ENCODE data around the gene GRAP2. TPM values are rescaled to one million over a fixed set of nuclear protein-coding genes. Genes with fewer than 3 reads are reported as not detected.
"Not testable (repeated sequence)": the region's sequence is repeated elsewhere in the genome, so short reads cannot be mapped to it uniquely, and the experiment has no call there.

Gene GRAP2
- total and polyA plus RNA-seq, 2 of the 13 experiments (the other 11 are each of a cell fraction or from before 2014, with no cell fraction given), result 0.15 TPM; not detected in 1

DNA sequence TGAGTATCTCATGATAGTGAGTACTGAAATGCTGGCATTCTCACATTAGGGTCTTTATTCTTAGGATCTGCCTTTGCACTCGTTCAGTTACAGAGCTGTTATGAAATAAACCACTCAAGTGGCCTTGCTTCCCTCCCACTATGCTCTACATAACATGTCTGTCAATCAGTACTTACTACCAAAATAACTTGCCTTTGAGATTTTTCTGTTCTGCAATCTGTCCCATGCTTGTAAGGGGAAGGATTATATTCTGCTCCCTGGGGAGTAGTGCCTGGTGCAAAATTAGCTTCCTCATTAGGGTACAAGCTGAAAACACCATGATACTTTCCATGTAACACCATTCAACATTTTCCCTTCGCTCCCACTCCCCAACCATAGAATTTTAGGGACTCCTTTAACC is 1.9 kb upstream of the GRAP2 start:
- in situ Hi-C loops (cut with HindIII; ENCODE audit: extremely low pct_ligation_motif_present, low pct_unique_long_range_greater_than_20kb), result no loop called here
- Histone ChIP-seq H3K27me3 (ENCODE audit: control insufficient read depth in 1 of 2, insufficient read depth in 2 of 2, low read length in 2 of 2) (peaks cover 3 to 15% of the 10 kb centered on the region in 2 experiments; a peak in 2 of 5 replicates), H3K4me3 (replicated peaks in 1 of 3; ENCODE audit: insufficient read depth in 1 of 3, low read depth in 2 of 3, low read length in 3 of 3) (no peak overlapping the region), H3K36me3 (replicated peaks in 1 of 2; ENCODE audit: control insufficient read depth in 1 of 2, insufficient read depth in 2 of 2, low read length in 2 of 2) (no peaks in the 10 kb centered on the region), H3K79me2 (ENCODE audit: insufficient read depth, low read length) (no peaks in the 10 kb centered on the region), H3K27ac (ENCODE audit: extremely low read length, insufficient read depth, low read length) (no peak overlapping the region), H4K20me1 (ENCODE audit: insufficient read depth, low read length) (no peaks in the 10 kb centered on the region), H2AFZ (ENCODE audit: low read length) (no peak overlapping the region), H3K4me1 (ENCODE audit: insufficient read depth, low read length) (no peaks in the 10 kb centered on the region), H3K9me3 (ENCODE audit: low read length) (no peaks in the 10 kb centered on the region), H3K4me2 (ENCODE audit: low read depth, low read length) (no peak overlapping the region), H3K9ac (ENCODE audit: insufficient read depth, low read depth, low read length) (no peak overlapping the region)
- intact Hi-C loops (cut with micrococcal nuclease; ENCODE audit: unreplicated experiment), result no loop called here
- WGBS (ENCODE audit: low lambda C conversion rate), result 10% methylated on average over 2 of the region's 2 CpGs
- ChIA-PET CTCF (ENCODE audit: low intra/inter-chr PET ratio, low total read pairs) (no interaction called here), POLR2A (no interaction called here)
- BruUV-seq (replicated peaks), result no TSS peak
- DNase-seq (ENCODE audit: low spot score), result no peak
- TF ChIP-seq CHD4 (IDR thresholded peaks at IDR 0.05; ENCODE audit: borderline replicate concordance, low read length) (no peak), GZF1 (CRISPR knock-in tag; IDR thresholded peaks at IDR 0.05) (no peak), REL (CRISPR knock-in tag; conservative IDR thresholded peaks at IDR 0.05) (no peak), DNMT3B (CRISPR knock-in tag; conservative IDR thresholded peaks at IDR 0.05) (no peak), KLF12 (CRISPR knock-in tag; IDR thresholded peaks at IDR 0.05; ENCODE audit: borderline replicate concordance) (no peak), MED8 (CRISPR knock-in tag; IDR thresholded peaks at IDR 0.05; ENCODE audit: insufficient replicate concordance) (no peak), CBX1 (IDR thresholded peaks at IDR 0.05; ENCODE audit: low read depth) (no peak)
- no peak for FAIRE-seq
- no peak for ATAC-seq

- Histone ChIP-seq H3K79me2 (ENCODE audit: insufficient read depth, low read length) (no peaks in the 10 kb centered on the region), H3K36me3 (replicated peaks in 1 of 2; ENCODE audit: control insufficient read depth in 1 of 2, insufficient read depth in 2 of 2, low read length in 2 of 2) (no peaks in the 10 kb centered on the region), H3K9ac (ENCODE audit: insufficient read depth, low read depth, low read length) (no peak overlapping the region), H3K27me3 (ENCODE audit: control insufficient read depth in 1 of 2, insufficient read depth in 2 of 2, low read length in 2 of 2) (peaks cover 3 to 18% of the 10 kb centered on the region in 2 experiments; a peak in 3 of 5 replicates), H4K20me1 (ENCODE audit: insufficient read depth, low read length) (no peaks in the 10 kb centered on the region), H3K27ac (ENCODE audit: extremely low read length, insufficient read depth, low read length) (no peak overlapping the region), H3K4me3 (replicated peaks in 1 of 3; ENCODE audit: insufficient read depth in 1 of 3, low read depth in 2 of 3, low read length in 3 of 3) (no peak overlapping the region), H3K9me3 (ENCODE audit: low read length) (no peaks in the 10 kb centered on the region), H2AFZ (ENCODE audit: low read length) (no peak overlapping the region), H3K4me1 (ENCODE audit: insufficient read depth, low read length) (no peaks in the 10 kb centered on the region), H3K4me2 (ENCODE audit: low read depth, low read length) (no peak overlapping the region)
- in situ Hi-C loops (cut with HindIII; ENCODE audit: extremely low pct_ligation_motif_present, low pct_unique_long_range_greater_than_20kb) (no loop called here), intact Hi-C loops (cut with micrococcal nuclease; ENCODE audit: unreplicated experiment) (no loop called here)
- FAIRE-seq, result no peak
- no peak for ATAC-seq
- BruUV-seq (replicated peaks), result no TSS peak
- CTCF ChIA-PET (ENCODE audit: low intra/inter-chr PET ratio, low total read pairs), result no interaction called here
- POLR2A ChIA-PET, result no interaction called here
- TF ChIP-seq JUND (CRISPR knock-in tag; IDR thresholded peaks at IDR 0.05) (no peak), GFI1 (CRISPR knock-in tag; IDR thresholded peaks at IDR 0.05; ENCODE audit: borderline replicate concordance) (no peak), ZHX1 (CRISPR knock-in tag; IDR thresholded peaks at IDR 0.05; ENCODE audit: low read depth) (no peak), SP1 (IDR thresholded peaks at IDR 0.05) (no peak), SP1 (CRISPR knock-in tag; IDR thresholded peaks at IDR 0.05) (no peak)
- 21% methylated on average over 8 of the region's 8 CpGs for WGBS (ENCODE audit: low lambda C conversion rate)
- DNase-seq (ENCODE audit: low spot score), result no peak
Measured at GRCh38 chr22:39901565-39902146, 772 bp downstream of the GRAP2 start.

GRCh38 chr22:39904024-39904423 is 3.1 kb downstream of the GRAP2 start:
- ATAC-seq; BruUV-seq (replicated peaks); H3K79me2 ChIP-seq (ENCODE audit: insufficient read depth, low read length); POLR2A ChIA-PET; in situ Hi-C loops (cut with HindIII; ENCODE audit: extremely low pct_ligation_motif_present, low pct_unique_long_range_greater_than_20kb); H4K20me1 ChIP-seq (ENCODE audit: insufficient read depth, low read length); H3K4me2 ChIP-seq (ENCODE audit: low read depth, low read length); H3K27ac ChIP-seq (ENCODE audit: extremely low read length, insufficient read depth, low read length); H3K4me3 ChIP-seq (replicated peaks in 1 of 3; ENCODE audit: insufficient read depth in 1 of 3, low read depth in 2 of 3, low read length in 3 of 3); FAIRE-seq; H2AFZ ChIP-seq (ENCODE audit: low read length); H3K4me1 ChIP-seq (ENCODE audit: insufficient read depth, low read length); DNase-seq (ENCODE audit: low spot score); H3K9me3 ChIP-seq (ENCODE audit: low read length); intact Hi-C loops (cut with micrococcal nuclease; ENCODE audit: unreplicated experiment); H3K36me3 ChIP-seq (replicated peaks in 1 of 2; ENCODE audit: control insufficient read depth in 1 of 2, insufficient read depth in 2 of 2, low read length in 2 of 2); CTCF ChIA-PET (ENCODE audit: low intra/inter-chr PET ratio, low total read pairs); H3K9ac ChIP-seq (ENCODE audit: insufficient read depth, low read depth, low read length): not testable (repeated sequence)
- peaks cover 3 to 29% of the 10 kb centered on the region in 2 experiments for H3K27me3 ChIP-seq (ENCODE audit: control insufficient read depth in 1 of 2, insufficient read depth in 2 of 2, low read length in 2 of 2)
- 2% methylated on average over 10 of the region's 10 CpGs for WGBS (ENCODE audit: low lambda C conversion rate)

All from HepG2 (cell line).